Measurements from ENCODE around the gene ANTXR1. TPM values are rescaled to one million over a fixed set of nuclear protein-coding genes. Genes with fewer than 3 reads are reported as not detected.

The ANTXR1 gene
- total RNA-seq, 2 donors from 2014 or later, result 48.3 to 54.5 TPM

DNA sequence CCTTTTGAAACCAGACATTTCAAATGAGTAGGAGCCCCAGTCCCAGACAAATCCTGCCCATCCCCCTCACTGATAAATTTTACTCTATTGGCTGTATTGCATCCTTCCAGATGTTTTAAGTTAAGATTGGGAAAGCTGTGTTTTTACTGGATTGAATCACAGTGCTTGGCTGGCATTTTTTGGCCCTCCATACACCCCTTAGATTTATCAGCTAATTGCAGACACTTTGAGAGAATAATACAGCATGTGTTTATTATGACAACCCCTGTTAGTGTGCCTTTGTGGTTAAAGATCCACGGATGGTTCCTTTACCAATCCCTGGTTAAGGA, 74.9 kb downstream of the ANTXR1 start:
- Histone ChIP-seq H3K36me3 (ENCODE audit: control insufficient read depth, insufficient read depth, low read length) (no peaks in the 10 kb centered on the region), H3K4me3 (ENCODE audit: low read length) (no peak overlapping the region), H3K27ac (ENCODE audit: low read depth, low read length) (no peak overlapping the region), H3K4me1 (ENCODE audit: control insufficient read depth, insufficient read depth, low read length) (no peaks in the 10 kb centered on the region), H3K27me3 (ENCODE audit: control insufficient read depth, insufficient read depth, low read length, poor library complexity, severe bottlenecking) (no peaks in the 10 kb centered on the region), H3K9me3 (ENCODE audit: control insufficient read depth, low read length) (no peaks in the 10 kb centered on the region), H3K9ac (ENCODE audit: extremely low read depth, low read length, poor library complexity, severe bottlenecking) (no peak overlapping the region)
- no peak overlapping the region for H3K4me3 Mint-ChIP-seq
- H3K27ac Mint-ChIP-seq, result no peak overlapping the region
- H3K36me3 Mint-ChIP-seq (ENCODE audit: low read depth), result peaks cover 21% of the 10 kb centered on the region
- TF ChIP-seq, protein P1, sequence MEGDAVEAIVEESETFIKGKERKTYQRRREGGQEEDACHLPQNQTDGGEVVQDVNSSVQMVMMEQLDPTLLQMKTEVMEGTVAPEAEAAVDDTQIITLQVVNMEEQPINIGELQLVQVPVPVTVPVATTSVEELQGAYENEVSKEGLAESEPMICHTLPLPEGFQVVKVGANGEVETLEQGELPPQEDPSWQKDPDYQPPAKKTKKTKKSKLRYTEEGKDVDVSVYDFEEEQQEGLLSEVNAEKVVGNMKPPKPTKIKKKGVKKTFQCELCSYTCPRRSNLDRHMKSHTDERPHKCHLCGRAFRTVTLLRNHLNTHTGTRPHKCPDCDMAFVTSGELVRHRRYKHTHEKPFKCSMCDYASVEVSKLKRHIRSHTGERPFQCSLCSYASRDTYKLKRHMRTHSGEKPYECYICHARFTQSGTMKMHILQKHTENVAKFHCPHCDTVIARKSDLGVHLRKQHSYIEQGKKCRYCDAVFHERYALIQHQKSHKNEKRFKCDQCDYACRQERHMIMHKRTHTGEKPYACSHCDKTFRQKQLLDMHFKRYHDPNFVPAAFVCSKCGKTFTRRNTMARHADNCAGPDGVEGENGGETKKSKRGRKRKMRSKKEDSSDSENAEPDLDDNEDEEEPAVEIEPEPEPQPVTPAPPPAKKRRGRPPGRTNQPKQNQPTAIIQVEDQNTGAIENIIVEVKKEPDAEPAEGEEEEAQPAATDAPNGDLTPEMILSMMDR (conservative IDR thresholded peaks at IDR 0.05), result no peak
- H3K27me3 Mint-ChIP-seq (ENCODE audit: insufficient read depth), result no peaks in the 10 kb centered on the region
- WGBS, 2 experiments (ENCODE audit: insufficient coverage in 1 of 2, insufficient read length in 1 of 2), result 96% methylated on average over 1 of the region's 1 CpG; no CpG with 5 or more reads in 1 of the 2 experiments
- no peaks in the 10 kb centered on the region for H3K9me3 Mint-ChIP-seq
- peaks cover 13% of the 10 kb centered on the region for H3K4me1 Mint-ChIP-seq
- DNase-seq, result no peak

DNA sequence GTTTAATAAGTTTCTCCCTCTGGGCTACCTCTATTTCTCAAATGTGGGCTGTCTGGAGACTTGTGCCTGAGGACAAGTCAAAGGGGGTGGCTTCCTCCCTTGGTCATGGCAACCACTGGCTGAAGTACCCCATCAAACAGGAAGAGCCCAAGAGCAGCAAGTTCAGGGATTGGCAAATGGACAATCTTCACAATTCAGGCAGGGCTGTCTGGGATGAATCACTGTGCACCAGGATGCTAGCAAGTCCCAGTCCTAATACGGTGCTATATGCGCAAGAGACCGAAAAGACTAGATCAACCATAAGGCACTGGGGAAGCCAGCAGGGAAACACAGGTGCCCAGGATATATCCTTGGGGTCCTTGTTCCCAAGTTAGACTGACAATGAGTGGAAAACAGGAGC, 75.5 kb downstream of the ANTXR1 start:
- WGBS, 2 experiments (ENCODE audit: insufficient coverage in 1 of 2, insufficient read length in 1 of 2), result 96% methylated on average over 3 of the region's 3 CpGs; no CpG with 5 or more reads in 1 of the 2 experiments
- no peak overlapping the region for H3K4me3 ChIP-seq (ENCODE audit: low read length)
- Mint-ChIP-seq H3K36me3 (ENCODE audit: low read depth) (peaks cover 21% of the 10 kb centered on the region), H3K27me3 (ENCODE audit: insufficient read depth) (no peaks in the 10 kb centered on the region), H3K4me1 (peaks cover 8% of the 10 kb centered on the region), H3K27ac (no peak overlapping the region), H3K4me3 (no peak overlapping the region), H3K9me3 (no peaks in the 10 kb centered on the region)
- no peaks in the 10 kb centered on the region for H3K9me3 ChIP-seq (ENCODE audit: control insufficient read depth, low read length)
- H3K4me1 ChIP-seq (ENCODE audit: control insufficient read depth, insufficient read depth, low read length), result no peaks in the 10 kb centered on the region
- H3K27ac ChIP-seq (ENCODE audit: low read depth, low read length), result no peak overlapping the region
- TF ChIP-seq, protein P1 (conservative IDR thresholded peaks at IDR 0.05), result no peak
- H3K27me3 ChIP-seq (ENCODE audit: control insufficient read depth, insufficient read depth, low read length, poor library complexity, severe bottlenecking), result no peaks in the 10 kb centered on the region
- no peak for DNase-seq
- H3K9ac ChIP-seq (ENCODE audit: extremely low read depth, low read length, poor library complexity, severe bottlenecking), result no peak overlapping the region
- H3K36me3 ChIP-seq (ENCODE audit: control insufficient read depth, insufficient read depth, low read length), result no peaks in the 10 kb centered on the region

DNA sequence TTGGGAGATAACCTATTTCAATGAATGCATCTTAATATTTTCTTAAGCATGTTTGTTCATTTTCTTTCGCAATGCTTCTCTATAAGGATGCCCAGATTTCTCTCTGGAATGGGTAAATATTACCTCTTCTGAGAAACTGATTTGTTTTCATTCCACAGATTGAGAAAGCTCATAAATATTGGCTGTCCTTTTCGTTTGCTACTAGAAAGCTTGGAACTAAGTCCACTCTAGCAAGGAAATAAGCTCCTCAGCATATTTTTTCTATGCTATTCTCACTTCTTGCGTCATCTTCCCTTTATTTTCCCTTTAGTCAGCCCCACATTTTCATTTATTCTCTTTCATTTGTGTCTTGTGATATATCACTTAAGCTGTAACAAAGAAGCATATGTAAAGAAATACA, 76.3 kb downstream of the ANTXR1 start:
- no peak overlapping the region for H3K9ac ChIP-seq (ENCODE audit: extremely low read depth, low read length, poor library complexity, severe bottlenecking)
- no peak overlapping the region for H3K27ac ChIP-seq (ENCODE audit: low read depth, low read length)
- Mint-ChIP-seq H3K27me3 (ENCODE audit: insufficient read depth) (no peaks in the 10 kb centered on the region), H3K27ac (no peak overlapping the region), H3K4me1 (peaks cover 8% of the 10 kb centered on the region), H3K4me3 (no peak overlapping the region), H3K36me3 (ENCODE audit: low read depth) (peaks cover 15% of the 10 kb centered on the region), H3K9me3 (no peaks in the 10 kb centered on the region)
- H3K36me3 ChIP-seq (ENCODE audit: control insufficient read depth, insufficient read depth, low read length), result no peaks in the 10 kb centered on the region
- no peak overlapping the region for H3K4me3 ChIP-seq (ENCODE audit: low read length)
- TF ChIP-seq, protein P1 (conservative IDR thresholded peaks at IDR 0.05), result no peak
- no peak for DNase-seq
- no peaks in the 10 kb centered on the region for H3K27me3 ChIP-seq (ENCODE audit: control insufficient read depth, insufficient read depth, low read length, poor library complexity, severe bottlenecking)
- H3K4me1 ChIP-seq (ENCODE audit: control insufficient read depth, insufficient read depth, low read length), result no peaks in the 10 kb centered on the region
- H3K9me3 ChIP-seq (ENCODE audit: control insufficient read depth, low read length), result no peaks in the 10 kb centered on the region
- WGBS, 2 experiments (ENCODE audit: insufficient coverage in 1 of 2, insufficient read length in 1 of 2), result 93 to 94% methylated on average over 3 of the region's 3 CpGs
